H1 (cell line): ENCODE results near the gene CADM1. TPM values are rescaled to one million over a fixed set of nuclear protein-coding genes. Genes with fewer than 3 reads are reported as not detected.

Experiments used
- CTCF ChIA-PET: fragments of 300-600 bp; sonication (Branson Sonifier 250); formaldehyde crosslinking; loops from one replicate; lab custom pipeline; 2021; ENCODE audit not compliant: partially characterized antibody; lab: Charles Lee
- POLR2A ChIA-PET: fragments of 300-600 bp; sonication (Branson Sonifier 250); formaldehyde crosslinking; loops from one replicate; lab custom pipeline; 2021; ENCODE audit warnings: inconsistent platforms; ENCODE audit not compliant: partially characterized antibody; lab: Charles Lee
- DNase-seq, 2 experiments: peaks; one replicate each; pipeline versions ENCODE4 v3.0.0 to v3.0.0-alpha.2; 2010 to 2022; ENCODE audit warnings: low spot score in 2 of 2, low read depth in 1 of 2, mixed read lengths in 1 of 2
- FAIRE-seq: peaks from 2 replicates; lab custom pipeline; 2011; peaks lifted over from hg19 to GRCh38; lab: Jason Lieb, UNC
- H2AFZ ChIP-seq: 2 replicates; pipeline ENCODE4 v1.8.1; 2012; ENCODE audit warnings: low read length, inconsistent platforms
- H2AK5ac ChIP-seq: 2 replicates; pipeline ENCODE4 v1.6.1; 2013; ENCODE audit warnings: low read depth, low read length
- H2BK120ac ChIP-seq: replicated peaks from 2 replicates; pipeline ENCODE3; 2013; ENCODE audit warnings: low read depth, low read length, inconsistent platforms
- H2BK12ac ChIP-seq: 2 replicates; pipeline ENCODE4 v1.6.1; 2013; ENCODE audit warnings: low read depth, low read length
- H2BK15ac ChIP-seq: 2 replicates; pipeline ENCODE4 v1.6.1; 2013; ENCODE audit warnings: low read length
- H2BK20ac ChIP-seq: 2 replicates; pipeline ENCODE4 v1.6.1; 2013; ENCODE audit warnings: low read length
- H2BK5ac ChIP-seq: 2 replicates; pipeline ENCODE4 v1.6.1; 2013; ENCODE audit warnings: low read depth, low read length
- H3K14ac ChIP-seq: 2 replicates; pipeline ENCODE4 v1.6.1; 2013; ENCODE audit warnings: inconsistent platforms; ENCODE audit not compliant: insufficient read length
- H3K18ac ChIP-seq: 2 replicates; pipeline ENCODE4 v1.6.1; 2013; ENCODE audit warnings: low read length; ENCODE audit errors: extremely low read depth
- H3K23ac ChIP-seq: 2 replicates; pipeline ENCODE4 v1.6.1; 2013; ENCODE audit warnings: inconsistent platforms; ENCODE audit not compliant: insufficient read length
- H3K23me2 ChIP-seq: 2 replicates; pipeline ENCODE4 v1.6.1; 2013; ENCODE audit warnings: low read depth, low read length
- H3K27ac ChIP-seq: 2 replicates; pipeline ENCODE4 v1.6.1; 2011; ENCODE audit warnings: low read depth, low read length, inconsistent platforms
- H3K27me3 ChIP-seq, 4 experiments: replicated peaks in 1 of 4; 1 replicate in 1 of 4; 2 replicates in 3 of 4; pipeline versions ENCODE4 v1.6.1 to v1.8.1; 2011 to 2013; ENCODE audit warnings: low read length in 3 of 4, mild to moderate bottlenecking in 3 of 4, inconsistent platforms in 2 of 4, mixed read lengths in 2 of 4, moderate library complexity in 1 of 4; ENCODE audit not compliant: control insufficient read depth in 3 of 4, insufficient read depth in 3 of 4; ENCODE audit errors: extremely low read depth in 1 of 4
- H3K36me3 ChIP-seq, 4 experiments: 2 replicates each; pipeline versions ENCODE4 v1.6.1 to v1.8.1; 2011 to 2013; ENCODE audit warnings: mild to moderate bottlenecking in 4 of 4, low read length in 3 of 4, moderate library complexity in 2 of 4, control low read depth in 1 of 4, inconsistent platforms in 1 of 4; ENCODE audit not compliant: insufficient read depth in 4 of 4, control insufficient read depth in 2 of 4
- H3K4ac ChIP-seq: replicated peaks from 2 replicates; pipeline ENCODE3; 2013; ENCODE audit warnings: low read length, low read depth, mixed read lengths, inconsistent platforms; ENCODE audit not compliant: insufficient read length
- H3K4me1 ChIP-seq, 4 experiments: replicated peaks in 1 of 4; 1 replicate in 1 of 4; 2 replicates in 3 of 4; pipeline versions ENCODE4 v1.6.1 to v1.8.1; 2011 to 2013; ENCODE audit warnings: low read length in 3 of 4, inconsistent platforms in 2 of 4, mixed read lengths in 1 of 4; ENCODE audit not compliant: insufficient read depth in 4 of 4, control insufficient read depth in 3 of 4
- H3K4me2 ChIP-seq, 2 experiments: 2 replicates each; pipeline versions ENCODE4 v1.6.1 to v1.8.1; 2011 to 2013; ENCODE audit warnings: low read depth in 2 of 2, low read length in 2 of 2, control low read depth in 1 of 2, inconsistent platforms in 1 of 2, mild to moderate bottlenecking in 1 of 2; ENCODE audit not compliant: insufficient read depth in 1 of 2
- H3K4me3 ChIP-seq, 4 experiments: fragments of 200-600, 300-600 bp in 1 of 4; sonication (generic), shearing (Covaris generic), sonication (Bioruptor Twin) in 1 of 4; 2 replicates each; pipeline versions ENCODE4 v1.5.1 to v1.8.1; 2011 to 2016; ENCODE audit warnings: low read length in 4 of 4, low read depth in 3 of 4, control low read depth in 2 of 4, inconsistent platforms in 2 of 4, mild to moderate bottlenecking in 2 of 4, mixed read lengths in 1 of 4, moderate library complexity in 1 of 4; ENCODE audit not compliant: insufficient read depth in 2 of 4; ENCODE audit errors: extremely low read depth in 1 of 4
- H3K56ac ChIP-seq: replicated peaks from 2 replicates; pipeline ENCODE3; 2013; ENCODE audit warnings: low read depth, mild to moderate bottlenecking, mixed read lengths, low read length, inconsistent platforms; ENCODE audit not compliant: insufficient read length
- H3K79me1 ChIP-seq: 2 replicates; pipeline ENCODE4 v1.6.1; 2013; ENCODE audit warnings: low read depth, low read length, control low read depth
- H3K79me2 ChIP-seq, 2 experiments: 2 replicates each; pipeline versions ENCODE4 v1.6.1 to v1.8.1; 2012 to 2013; ENCODE audit warnings: low read length in 2 of 2, mild to moderate bottlenecking in 2 of 2, inconsistent platforms in 1 of 2; ENCODE audit not compliant: insufficient read depth in 2 of 2, control insufficient read depth in 1 of 2
- H3K9ac ChIP-seq, 4 experiments: replicated peaks in 1 of 4; 1 replicate in 1 of 4; 2 replicates in 3 of 4; pipeline versions ENCODE4 v1.6.1 to v1.8.1; 2011 to 2013; ENCODE audit warnings: low read depth in 3 of 4, low read length in 3 of 4, control low read depth in 2 of 4, mild to moderate bottlenecking in 2 of 4, moderate library complexity in 2 of 4, inconsistent platforms in 1 of 4; ENCODE audit errors: extremely low read depth in 1 of 4
- H3K9me3 ChIP-seq, 2 experiments: 2 replicates each; pipeline versions ENCODE4 v1.6.1 to v1.8.1; 2012 to 2013; ENCODE audit warnings: mild to moderate bottlenecking in 2 of 2, moderate library complexity in 2 of 2, control low read depth in 1 of 2, inconsistent platforms in 1 of 2, low read depth in 1 of 2, low read length in 1 of 2, mixed read lengths in 1 of 2; ENCODE audit not compliant: insufficient read depth in 2 of 2
- H4K20me1 ChIP-seq, 2 experiments: replicated peaks in 1 of 2; 2 replicates each; pipeline versions ENCODE3 to v1.8.1; 2011 to 2013; ENCODE audit warnings: inconsistent platforms in 2 of 2, low read length in 2 of 2, mild to moderate bottlenecking in 1 of 2; ENCODE audit not compliant: insufficient read depth in 2 of 2, control insufficient read depth in 1 of 2
- H4K5ac ChIP-seq: 2 replicates; pipeline ENCODE4 v1.6.1; 2013; ENCODE audit warnings: low read length, low read depth, mixed read lengths, inconsistent platforms; ENCODE audit not compliant: insufficient read length
- H4K8ac ChIP-seq: 2 replicates; pipeline ENCODE4 v1.8.0; 2013; ENCODE audit warnings: mild to moderate bottlenecking, moderate library complexity, low read length, inconsistent platforms; ENCODE audit not compliant: insufficient read depth; ENCODE audit errors: extremely low read depth
- H4K91ac ChIP-seq: replicated peaks from 2 replicates; pipeline ENCODE3; 2013; ENCODE audit warnings: low read length, mixed read lengths, inconsistent platforms; ENCODE audit not compliant: insufficient read length
- SP1 ChIP-seq: IDR thresholded peaks from 2 replicates; pipeline ENCODE4 v1.6.1; 2011; ENCODE audit warnings: low read depth, low read length
- WGBS, 2 experiments: shearing (Covaris generic) in 1 of 2; methylation state at CpG; one replicate each; pipeline versions ENCODE4 v1.1.6 to v1.1.7; 2013 to 2015; ENCODE audit warnings: low lambda C conversion rate in 2 of 2, mixed read lengths in 2 of 2, inconsistent platforms in 1 of 2, low coverage in 1 of 2, missing lambda C conversion rate in 1 of 2; ENCODE audit not compliant: insufficient replicate concordance in 2 of 2, insufficient coverage in 1 of 2, insufficient read length in 1 of 2; ENCODE audit errors: extremely low coverage in 1 of 2, missing lambda C conversion rate in 1 of 2; 5-methylcytosine and 5-hydroxymethylcytosine counted together
- polyA plus RNA-seq, 7 experiments: library from polyadenylated mRNA; depleted of rRNA in 3 of 7; stranded (reverse) in 5 of 7; unstranded in 2 of 7; fragments of >200 nt in 5 of 7; fragments of 200-250 nt in 2 of 7; gene quantifications; 1 replicate in 5 of 7; 2 replicates in 1 of 7; 4 replicates in 1 of 7; pipeline versions ENCODE4 v1.2.1 to v1.2.3, GENCODE V29; 2011 to 2013; ENCODE audit warnings: missing spikeins in 2 of 7, mixed read lengths in 2 of 7
- total RNA-seq: library from RNA; stranded (reverse); fragmentation: NEBNext Ultra II Directional; extraction: Animal tissue kit (Norgen Biotek cat#: 25700); gene quantifications from 2 replicates; pipeline ENCODE4 v1.2.1, GENCODE V29; 2021

The CADM1 gene
- total and polyA plus RNA-seq, 2 of the 8 experiments (the other 6 are each of a cell fraction or from before 2014, with no cell fraction given), result 8.3 to 25.3 TPM

DNA sequence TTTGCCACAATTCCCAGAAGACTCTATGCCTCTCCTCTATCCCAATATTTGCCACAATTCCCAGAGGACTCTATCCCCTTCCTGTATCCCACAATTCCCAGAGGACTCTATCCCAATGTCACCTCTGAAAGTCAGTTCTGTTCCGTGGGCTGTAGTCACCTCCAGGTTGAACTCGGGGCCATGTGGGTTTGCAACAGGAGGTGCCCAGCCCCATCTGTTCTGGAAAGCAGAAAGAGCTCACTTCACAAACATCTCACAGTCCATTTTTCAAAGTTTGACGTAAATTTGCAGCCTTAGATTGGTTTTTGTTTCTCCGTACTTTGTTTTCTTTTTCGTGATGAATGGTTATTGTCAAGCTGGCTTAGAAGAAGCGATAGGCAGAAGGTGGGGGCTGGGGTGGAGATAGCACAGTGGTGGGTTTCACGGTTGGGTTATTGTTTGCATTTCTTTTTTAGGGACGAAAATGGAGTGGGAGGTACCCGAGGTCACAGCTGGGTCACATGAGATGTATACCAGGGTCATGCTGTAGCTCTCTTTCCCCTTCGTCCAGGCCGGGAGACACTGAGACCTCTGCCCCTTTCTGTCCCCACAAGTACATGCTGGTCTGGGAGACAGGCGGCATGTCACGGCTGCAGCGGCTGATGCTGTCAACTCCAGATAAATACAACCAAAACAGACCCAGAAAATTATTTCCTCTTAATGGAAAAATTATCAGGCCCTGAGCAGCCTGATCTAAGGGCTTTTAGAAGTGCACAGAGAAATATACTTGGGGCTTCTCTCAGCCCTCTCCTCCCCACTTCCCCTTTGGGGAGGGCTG is 374.5 kb downstream of the CADM1 start:
- Histone ChIP-seq H3K18ac (no peak overlapping the region), H3K79me2 (no peaks in the 10 kb centered on the region), H2BK20ac (no peak overlapping the region), H2BK12ac (no peak overlapping the region), H3K9ac (no peak overlapping the region; a peak in 1 of 7 replicates), H4K5ac (no peak overlapping the region), H2AK5ac (no peak overlapping the region), H3K4me1 (peaks cover 0 to 1% (median 0%) of the 10 kb centered on the region in 4 experiments; a peak in 3 of 7 replicates), H3K23me2 (no peaks in the 10 kb centered on the region; the same call in 1 of the 2 replicates), H3K4ac (no peak overlapping the region), H2BK15ac (no peak overlapping the region), H4K20me1 (no peaks in the 10 kb centered on the region), H2BK120ac (no peak overlapping the region), H3K56ac (no peak overlapping the region), H3K4me2 (no peak overlapping the region), H3K9me3 (no peaks in the 10 kb centered on the region), H2BK5ac (no peak overlapping the region), H4K8ac (no peak overlapping the region), H3K14ac (no peak overlapping the region), H3K36me3 (no peaks in the 10 kb centered on the region), H3K4me3 (no peak overlapping the region), H3K79me1 (no peaks in the 10 kb centered on the region), H2AFZ (no peak overlapping the region), H3K23ac (no peak overlapping the region), H3K27me3 (no peaks in the 10 kb centered on the region), H3K27ac (no peak overlapping the region), H4K91ac (no peak overlapping the region)
- FAIRE-seq (no peak), DNase-seq (no peak)
- no peak for TF ChIP-seq SP1
- ChIA-PET POLR2A (no interaction called here), CTCF (interaction anchor here (1.0 kb wide), 1 partner anchor 7 kb away, joined by 3 read pairs; no protein-coding TSS in a partner anchor)
- 89% methylated on average over 11 of the region's 14 CpGs; no CpG with 5 or more reads in 1 of the 2 experiments for WGBS, 2 experiments
